HS-27A (cell line): ENCODE results near the gene DCC.

ENCODE experiments used
- DNase-seq: peaks from one replicate; pipeline ENCODE4 v3.0.0-alpha.2; 2012; ENCODE audit warnings: low read depth, missing footprints

Gene DCC

DNA sequence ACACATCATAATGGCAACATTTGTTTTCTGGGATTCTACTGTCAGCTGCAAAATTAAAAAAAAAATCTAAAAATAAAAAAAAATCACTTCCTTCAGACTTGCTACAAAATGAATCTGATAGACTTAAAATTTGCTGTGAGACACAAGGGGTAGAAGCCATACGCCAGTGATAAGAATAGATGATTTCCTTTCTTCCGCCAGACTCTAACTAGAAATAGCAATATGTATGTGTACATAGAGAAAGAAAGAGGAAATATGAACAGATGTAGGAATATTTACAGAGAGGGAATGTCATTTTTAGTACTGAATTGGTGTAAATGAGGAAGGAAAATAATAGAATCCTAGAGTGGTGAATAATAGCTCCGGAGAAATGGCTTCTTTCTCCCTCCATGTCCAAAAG, 574.2 kb downstream of the DCC start:
- no peak for DNase-seq

DNA sequence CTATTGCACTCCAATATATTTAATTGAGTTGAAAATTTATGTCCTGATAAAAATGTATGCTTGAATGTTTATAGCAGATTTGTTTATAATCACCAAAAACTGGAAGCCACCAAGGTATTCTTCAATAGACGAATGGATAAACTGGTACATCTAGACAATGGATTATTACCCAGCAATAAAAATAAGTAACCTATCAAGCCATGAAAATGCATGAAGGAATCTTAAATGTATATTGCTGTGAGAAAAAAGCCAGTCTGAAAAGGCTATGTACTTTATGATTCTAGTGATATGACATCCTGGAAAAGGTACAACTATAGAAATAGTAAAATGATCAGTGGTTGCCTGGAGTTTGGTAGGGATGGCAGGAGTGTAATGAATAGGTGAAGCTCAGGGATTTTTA, 580.7 kb downstream of the DCC start:
- DNase-seq, result no peak

DNA sequence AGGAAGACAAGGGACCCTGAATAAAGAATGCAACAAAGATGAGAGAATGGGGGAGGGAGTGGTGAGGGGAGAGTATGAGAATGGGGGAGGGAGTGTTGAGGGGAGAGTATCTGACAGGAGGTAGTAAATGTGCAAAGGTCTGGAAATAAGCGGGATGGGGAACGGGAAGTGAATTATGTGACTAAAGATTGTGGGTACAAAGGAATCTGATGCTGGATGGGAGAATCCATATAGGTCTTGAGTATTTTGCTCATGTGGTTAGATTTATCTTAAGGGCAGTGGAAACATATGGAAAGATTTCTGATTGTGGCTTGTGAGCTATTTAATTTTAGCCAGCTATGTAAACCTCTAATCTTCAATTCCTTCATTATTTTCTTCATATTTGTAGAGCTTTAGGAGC, 593.4 kb downstream of the DCC start:
- no peak for DNase-seq

DNA sequence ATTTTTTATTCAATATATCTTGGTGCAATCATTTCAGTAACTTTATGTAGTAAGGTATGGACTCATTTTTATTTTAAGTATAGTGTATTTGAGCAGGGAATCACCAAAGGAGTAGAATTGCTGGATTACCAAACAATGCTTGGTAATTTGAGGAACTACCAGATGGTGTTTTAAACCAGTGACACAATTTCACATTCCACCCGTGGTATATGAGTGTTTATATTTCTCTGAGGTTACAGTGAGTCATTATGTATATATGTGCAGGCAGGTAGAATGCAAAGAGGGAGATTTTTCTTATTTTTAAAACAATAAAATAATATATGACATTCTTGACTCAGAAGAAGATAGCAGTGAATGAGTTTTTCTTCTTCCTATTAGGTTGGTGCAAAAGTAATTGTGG, 596.9 kb downstream of the DCC start:
- no peak for DNase-seq

DNA sequence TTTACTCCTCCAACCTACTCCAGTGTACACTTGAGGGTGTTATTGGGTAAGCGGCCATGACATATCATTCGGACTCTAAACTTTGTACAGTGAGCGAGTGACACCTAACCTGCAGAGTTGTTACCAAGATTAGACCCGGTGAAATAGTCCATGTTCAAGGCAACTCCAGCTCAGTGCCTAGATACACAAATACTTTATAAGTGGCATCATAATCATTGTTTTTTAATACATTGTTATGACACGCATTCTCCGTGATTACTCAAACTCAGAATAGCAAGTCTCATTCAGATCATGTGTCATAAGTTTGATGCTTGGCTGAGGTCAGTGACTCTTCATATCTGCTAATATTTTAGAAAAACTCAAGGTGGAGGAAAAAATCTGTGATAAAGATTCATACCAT, 597.8 kb downstream of the DCC start:
- DNase-seq, result no peak

DNA sequence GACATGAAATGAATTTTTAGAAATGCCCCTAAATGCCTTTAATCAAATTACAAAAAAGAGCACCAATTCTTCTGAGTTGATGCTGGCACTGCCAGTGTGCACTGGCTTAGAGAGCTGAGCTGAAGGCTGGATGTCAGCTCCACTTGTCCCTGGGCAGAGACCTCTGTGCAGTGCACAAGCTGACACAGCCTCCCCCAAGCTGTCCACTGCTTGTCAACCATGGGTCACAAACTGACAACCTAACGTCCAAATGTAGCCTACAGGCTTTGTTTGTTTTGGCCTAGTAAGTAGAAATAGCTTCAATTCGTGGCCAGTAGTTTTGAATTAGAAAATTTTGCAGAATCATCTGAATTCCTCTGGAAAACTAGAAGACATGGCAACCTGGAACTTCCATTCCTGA, 605.6 kb downstream of the DCC start:
- DNase-seq, result no peak

DNA sequence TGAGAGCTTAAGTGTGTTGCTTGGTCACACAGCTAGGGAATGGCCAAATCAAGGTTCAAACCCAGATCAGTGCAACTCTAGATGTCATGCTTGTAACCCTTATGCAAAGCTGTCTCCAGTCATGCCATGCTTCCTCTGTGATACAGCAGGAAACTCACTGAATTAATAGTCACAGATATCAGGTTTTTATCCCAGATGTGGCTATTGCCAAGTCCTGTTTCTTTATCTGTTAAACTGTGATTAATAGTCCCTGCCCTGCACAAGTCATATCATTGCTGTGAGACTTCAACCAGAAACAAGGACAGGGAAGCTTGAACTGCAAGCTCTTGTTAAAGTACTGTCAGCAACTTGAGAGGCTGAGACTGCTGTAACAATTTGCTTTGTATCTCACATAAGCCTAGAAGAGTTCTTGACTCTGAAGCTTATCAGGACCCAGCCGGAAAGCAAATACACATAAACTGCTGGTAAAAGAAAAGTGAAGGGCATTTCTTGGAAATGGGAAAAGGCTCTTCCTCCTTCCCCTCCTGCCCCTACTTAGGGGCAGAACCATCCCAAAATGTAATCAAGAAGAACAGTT, 609.0 kb downstream of the DCC start:
- DNase-seq, result no peak

DNA sequence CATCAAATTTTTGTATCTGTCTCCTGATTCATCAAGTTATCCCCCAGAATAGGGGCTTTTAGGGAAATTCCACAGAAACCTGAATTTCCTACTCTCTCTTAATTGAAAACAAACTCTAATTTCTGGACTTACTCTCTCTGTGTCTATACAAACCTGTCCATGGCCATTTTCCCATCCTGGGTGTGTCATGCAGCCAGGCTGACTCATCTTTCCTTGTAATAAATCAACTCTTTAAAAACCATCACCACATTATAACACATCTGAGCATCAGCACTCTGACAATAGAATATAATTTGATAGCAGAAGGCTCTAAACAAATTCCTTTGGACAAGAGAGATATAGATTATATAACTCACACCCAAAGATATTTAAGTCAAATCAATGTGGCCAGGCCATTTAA, 610.2 kb downstream of the DCC start:
- no peak for DNase-seq

DNA sequence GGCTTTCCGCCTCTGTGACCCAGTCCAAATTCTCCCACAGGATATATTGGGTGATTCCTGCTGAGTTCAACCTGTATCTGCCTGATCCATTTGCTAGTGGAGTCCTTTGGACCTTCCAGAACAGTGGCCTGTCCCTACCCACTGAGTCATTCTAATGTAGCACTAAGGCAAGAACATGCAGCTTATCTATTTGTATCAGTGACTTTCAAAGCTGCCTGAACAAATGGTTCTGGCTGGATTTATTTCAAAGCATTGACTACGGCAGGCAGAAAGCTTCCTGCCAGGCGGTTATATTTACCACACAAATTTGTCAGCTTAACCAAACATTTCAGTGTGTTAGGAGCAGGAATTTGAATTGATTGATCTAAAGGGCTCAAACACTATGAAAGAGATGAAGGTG, 613.4 kb downstream of the DCC start:
- DNase-seq, result no peak

DNA sequence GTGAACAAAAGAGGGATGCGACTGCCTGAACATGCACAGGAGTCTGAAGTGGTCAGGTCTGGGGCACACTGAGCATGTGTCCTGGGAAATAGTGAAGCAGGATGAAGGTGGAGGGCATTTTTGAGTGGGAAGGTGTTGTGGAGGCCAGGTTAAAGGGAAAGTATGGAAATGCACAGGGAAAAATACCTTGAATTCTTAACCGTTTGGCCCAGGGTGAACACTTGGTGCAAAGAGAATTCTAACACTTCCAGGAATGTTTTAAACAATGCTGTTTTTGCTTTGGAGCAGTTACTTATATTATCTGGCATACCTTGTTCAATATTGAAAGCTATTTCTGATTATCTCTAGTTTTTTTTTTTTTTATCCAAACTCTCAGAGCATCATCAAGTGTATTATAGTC, 623.5 kb downstream of the DCC start:
- DNase-seq, result no peak

DNA sequence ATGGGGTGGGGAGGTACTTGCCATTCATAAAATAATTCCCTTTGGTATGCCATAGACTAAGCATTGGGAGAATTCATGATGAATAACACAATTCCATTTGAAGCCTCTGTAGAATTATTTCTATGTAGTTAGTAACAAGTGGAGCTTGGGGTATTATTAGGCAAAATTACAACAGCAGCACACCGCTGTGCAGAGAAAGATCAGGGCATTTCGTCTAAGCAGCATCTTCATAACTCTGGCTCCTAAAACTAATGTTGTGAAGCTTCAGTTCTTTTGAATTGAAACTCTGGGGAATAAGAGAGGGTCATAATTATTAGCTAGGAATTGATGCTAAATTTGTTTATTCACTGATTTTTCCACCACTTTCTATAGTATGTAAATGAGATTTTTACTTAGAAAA, 630.7 kb downstream of the DCC start:
- no peak for DNase-seq

DNA sequence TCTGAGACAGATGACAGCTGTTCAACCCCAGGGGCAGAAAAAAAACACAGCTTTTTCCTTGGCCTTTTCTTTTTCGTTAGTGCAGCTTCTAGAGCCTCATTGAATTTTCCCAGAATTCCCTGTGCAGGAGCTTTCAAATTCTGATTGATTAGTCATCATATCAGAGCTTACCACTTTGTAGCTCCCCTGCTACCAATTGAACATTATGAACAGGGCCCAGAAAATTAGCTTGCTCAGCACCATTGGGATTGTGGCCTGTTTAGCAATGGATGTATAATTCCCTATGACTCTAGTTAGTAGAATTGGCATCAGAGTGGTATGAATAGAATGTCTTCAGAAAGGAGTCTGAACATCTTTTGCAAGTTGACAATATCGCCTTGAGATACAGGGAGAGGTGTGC, 631.1 kb downstream of the DCC start:
- DNase-seq, result no peak

DNA sequence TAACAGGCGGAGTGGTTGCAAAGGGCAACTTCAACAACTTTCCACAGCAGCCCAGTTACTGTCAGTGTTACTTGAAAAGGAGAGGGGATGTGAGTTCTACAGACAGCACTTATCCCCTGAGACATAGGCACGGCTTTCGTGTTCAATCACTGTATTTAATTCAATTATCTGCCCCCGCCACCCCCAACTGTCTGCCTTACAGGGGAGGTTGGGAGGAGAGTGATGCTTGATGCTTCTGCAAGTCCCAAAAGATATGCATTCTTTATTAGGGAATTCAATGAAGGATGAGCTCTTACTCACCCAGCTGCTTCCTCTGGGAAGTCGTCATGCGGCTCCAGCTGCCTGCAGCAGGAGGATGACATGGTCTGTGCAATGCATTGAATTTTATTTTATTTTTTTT, 639.9 kb downstream of the DCC start:
- no peak for DNase-seq

DNA sequence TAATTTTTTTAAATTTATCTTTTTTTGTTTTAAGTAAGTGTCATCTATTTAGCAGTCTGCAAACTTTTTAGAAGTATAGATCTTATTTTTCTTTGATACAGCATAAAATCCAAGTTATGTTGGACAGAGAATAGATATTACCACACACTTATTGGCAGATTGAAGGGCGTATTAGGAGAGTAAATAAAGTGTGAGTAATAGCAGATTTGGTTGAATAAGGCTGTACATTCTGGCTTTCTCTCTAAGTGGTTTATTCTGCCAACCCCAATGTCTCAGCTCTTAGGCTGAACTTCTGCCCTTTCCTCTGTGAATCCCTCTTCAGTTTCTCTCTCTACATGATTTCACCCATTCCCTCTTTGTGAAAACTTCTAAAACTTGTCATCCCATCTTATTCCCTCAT, 651.2 kb downstream of the DCC start:
- no peak for DNase-seq

DNA sequence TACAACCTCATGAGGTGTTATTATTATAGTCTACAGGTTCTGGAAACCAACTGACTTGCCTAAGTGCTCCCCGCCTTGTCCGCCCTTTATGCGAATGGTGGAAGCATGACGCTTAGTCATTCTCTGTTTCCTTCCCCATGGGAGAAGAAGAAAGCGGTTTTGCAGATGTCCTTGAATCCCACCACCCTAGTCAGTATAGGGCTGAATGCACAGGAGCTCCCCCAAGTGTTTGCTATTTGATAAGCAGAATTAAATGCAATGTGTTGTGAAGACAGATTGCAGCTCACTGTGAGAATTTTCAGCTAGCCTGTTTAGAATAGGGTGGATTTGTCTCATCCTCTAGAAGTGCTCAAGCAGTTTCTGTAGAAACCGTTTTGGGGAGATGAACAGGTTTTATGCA, 652.0 kb downstream of the DCC start:
- no peak for DNase-seq

DNA sequence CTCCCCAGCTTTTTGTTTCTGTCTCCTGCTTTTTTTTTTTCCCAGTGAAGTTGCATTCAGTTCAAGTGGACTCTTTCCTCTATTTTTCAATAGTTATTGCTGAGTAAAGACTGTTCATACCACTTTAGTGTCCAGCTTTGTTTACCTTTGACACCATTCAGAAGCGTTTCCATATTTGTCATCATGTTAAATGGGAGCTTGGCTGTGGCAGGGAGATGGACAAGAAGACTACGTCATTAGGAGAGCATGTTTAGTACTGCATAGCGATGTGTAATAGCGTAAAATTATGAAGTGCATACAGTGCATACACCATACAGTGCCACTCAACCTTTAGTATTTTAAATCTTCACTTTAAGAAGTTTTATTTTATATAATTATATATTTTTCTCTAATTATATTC, 655.9 kb downstream of the DCC start:
- no peak for DNase-seq

DNA sequence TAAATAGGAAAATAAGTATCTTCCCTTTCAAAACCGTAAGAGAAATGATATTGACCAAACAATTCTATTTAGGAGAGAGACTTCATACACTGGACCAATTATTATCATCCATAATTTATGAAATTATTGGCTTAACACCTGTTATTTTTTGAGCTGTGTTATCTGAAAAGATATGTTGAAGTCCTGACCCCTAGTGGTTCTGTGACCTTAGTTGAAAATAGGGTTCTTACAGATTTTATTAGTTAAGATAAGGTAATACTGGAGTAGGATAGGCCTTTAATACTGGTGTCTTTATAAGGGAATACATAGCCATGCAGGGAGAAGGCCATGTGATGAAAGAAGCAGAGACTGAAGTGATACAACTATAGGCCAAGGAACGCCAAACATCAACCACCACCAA, 659.6 kb downstream of the DCC start:
- DNase-seq, result no peak

DNA sequence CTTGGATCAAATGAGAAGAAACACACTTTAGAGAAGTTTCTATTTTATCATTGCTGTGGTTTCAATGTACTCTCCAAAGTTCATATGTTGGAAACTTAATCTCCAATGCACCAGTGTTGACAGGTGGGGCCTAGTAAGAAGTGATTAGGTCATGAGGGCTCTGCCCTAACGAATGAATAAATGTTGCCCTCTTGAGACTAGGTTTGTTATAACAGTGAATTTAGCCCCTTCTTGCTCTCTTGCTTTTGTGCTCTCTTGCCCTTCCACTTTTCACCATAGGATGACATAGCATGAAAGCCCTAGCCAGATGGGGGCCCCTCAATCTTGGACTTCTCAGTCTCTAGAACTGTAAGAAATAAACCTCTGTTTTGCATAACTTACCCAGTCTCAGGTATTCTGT, 664.8 kb downstream of the DCC start:
- DNase-seq, result no peak

DNA sequence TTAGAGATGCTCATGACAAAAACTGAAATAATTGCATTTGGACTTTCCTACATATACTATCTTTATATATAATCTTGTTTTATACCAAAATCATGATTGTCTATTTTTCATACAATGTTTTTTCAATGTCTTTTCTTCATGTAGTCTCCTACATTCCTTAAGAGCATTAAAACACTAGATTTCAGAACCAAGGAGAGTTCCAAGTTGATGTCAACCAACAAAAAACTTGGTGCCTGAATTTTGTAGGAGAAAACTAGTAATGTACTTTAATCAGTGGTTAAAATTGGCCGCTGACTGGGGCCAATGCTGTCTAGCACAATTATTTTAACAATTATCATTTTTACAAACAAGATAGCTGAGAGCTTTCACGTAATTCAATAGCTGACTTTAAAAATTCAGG, 678.8 kb downstream of the DCC start:
- DNase-seq, result no peak

DNA sequence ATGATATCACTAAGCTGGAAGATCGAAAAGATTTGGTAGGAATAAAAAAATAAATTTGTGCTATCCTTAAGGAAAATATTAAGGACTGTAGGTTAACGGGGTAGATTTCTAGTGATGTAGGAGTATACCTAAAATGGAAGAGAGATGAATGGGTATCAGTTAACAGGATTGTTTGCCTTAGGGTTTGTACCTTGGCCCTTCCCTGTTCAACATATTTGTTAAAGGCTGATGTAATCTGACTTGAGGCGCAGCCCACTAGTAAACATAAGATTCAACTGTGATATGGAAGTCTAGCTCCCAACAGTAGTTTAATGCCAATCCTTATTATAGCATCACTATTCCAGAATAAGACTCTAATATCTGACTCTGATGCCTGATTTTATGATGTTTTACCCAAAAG, 685.2 kb downstream of the DCC start:
- no peak for DNase-seq

DNA sequence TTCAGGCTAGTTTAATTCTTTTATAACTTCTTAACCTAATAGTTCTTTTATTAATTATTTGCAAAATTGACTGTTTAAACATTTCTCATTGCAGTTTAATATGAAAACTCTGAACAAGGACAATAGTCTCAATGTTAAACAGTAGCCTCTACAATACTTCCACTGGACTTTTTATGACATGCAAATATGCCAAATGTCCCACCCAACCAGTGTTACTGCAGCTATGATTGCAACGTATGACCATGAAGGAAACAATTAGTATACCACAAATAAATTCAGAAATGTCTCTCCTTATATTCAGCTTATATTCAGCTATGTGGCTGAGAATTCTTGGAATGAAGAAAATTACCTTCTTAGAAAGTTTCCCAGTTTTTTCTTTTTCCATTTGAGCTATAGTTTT, 688.6 kb downstream of the DCC start:
- no peak for DNase-seq

DNA sequence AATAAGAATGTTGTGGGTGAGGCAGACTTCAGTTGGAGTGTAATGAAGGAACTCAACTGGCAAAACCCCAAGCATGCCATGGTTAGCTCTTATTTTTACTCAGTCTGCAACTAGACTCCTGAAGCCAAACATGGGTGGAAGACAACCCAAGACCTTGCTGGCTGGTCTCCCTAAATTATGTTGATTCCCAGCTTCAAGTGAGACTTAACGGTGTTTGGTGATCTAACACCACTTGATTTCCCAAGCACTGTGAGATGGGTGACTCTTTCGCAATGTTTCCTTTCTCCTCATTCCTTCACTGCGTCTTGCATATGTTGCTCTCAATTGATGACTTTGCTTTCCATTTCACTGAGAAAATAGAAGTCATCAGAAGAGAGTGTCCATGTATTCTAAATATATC, 693.1 kb downstream of the DCC start:
- no peak for DNase-seq

DNA sequence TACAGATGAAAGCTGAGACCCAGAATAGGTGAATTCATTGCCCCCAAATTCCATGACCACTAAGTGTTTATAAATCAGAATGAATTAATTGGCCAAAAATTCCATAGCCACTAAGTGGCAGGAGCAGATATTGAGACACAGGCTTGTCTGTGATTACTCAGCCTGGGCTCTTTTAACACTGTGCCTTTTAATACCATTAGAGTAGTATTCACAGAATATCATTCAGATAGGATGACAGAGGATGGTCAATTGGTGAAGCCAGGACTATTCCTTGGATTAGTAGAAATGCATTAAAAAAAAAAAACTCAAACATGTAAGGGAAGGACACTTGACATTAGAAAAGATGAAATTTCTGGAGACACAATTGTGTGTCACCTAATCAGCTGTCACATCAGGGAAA, 698.6 kb downstream of the DCC start:
- DNase-seq, result no peak

DNA sequence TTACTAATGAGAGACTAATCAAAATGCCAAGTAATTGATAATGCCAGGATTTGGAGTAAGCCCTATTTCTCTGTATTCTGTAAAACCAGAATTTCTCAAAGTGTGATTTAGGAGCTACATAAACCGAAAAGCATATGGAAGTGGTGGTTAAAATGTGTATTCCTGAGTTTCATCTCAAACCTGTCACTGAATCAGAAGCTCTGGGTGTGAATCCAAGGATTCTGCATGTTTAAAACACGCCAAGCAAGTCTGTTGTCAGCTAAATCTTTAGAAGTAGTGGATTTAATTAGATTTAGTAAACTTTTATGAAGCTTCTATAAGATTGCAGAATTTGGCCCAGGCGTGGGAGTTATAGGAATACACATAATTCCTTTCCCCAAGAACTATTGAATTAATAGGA, 700.3 kb downstream of the DCC start:
- DNase-seq, result no peak

DNA sequence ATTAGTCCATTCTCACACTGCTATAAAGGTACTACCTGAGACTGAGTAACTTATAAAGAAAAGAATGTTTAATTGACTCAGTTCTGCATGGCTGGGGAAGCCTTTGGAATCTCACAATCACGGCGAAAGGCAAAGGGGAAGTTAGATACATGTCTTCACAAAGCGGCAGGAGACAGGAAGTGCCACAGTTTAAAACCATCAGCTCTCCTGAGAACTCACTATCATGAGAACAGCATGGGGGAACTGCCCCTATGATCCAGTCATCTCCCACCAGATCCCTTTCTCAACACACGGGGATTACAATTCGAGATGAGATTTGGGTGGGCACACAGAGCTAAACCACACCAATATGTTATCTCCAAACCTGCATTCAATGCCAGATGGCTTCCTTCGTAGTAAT, 716.1 kb downstream of the DCC start:
- DNase-seq, result no peak
